ENCODE measurements around the gene ZBED2.

The ZBED2 gene

GRCh38 chr3:111613294-111613693 is 18.1 kb upstream of the ZBED2 start:
- H3K27me3 ChIP-seq (ENCODE audit: insufficient read depth, poor library complexity, severe bottlenecking), result no peaks in the 10 kb centered on the region

GRCh38 chr3:111610612-111611054 is 15.5 kb upstream of the ZBED2 start:
- Histone ChIP-seq H3K27me3 (ENCODE audit: insufficient read depth, poor library complexity, severe bottlenecking) (no peaks in the 10 kb centered on the region), H3K27ac (replicated peaks) (no peak overlapping the region), H3K4me3 (replicated peaks; ENCODE audit: insufficient read depth, low read length) (no peak overlapping the region)
- no peak for DNase-seq (ENCODE audit: low read depth in 1 of 2, low spot score in 1 of 2)
- TF ChIP-seq GABPA (IDR thresholded peaks at IDR 0.05; ENCODE audit: low read depth), result no peak
- no peak for TF ChIP-seq SPI1 (IDR thresholded peaks at IDR 0.05; ENCODE audit: borderline replicate concordance, low read depth)
- TF ChIP-seq CTCF (IDR thresholded peaks at IDR 0.05; ENCODE audit: insufficient read depth, low read length), result no peak
- no peak for TF ChIP-seq REST (IDR thresholded peaks at IDR 0.05; ENCODE audit: insufficient replicate concordance, low read depth)
- no peak for TF ChIP-seq POLR2AphosphoS5 (IDR thresholded peaks at IDR 0.05; ENCODE audit: low read depth)

More at GRCh38 chr3:111613294-111613693, 18.1 kb upstream of the ZBED2 start:
- no peak for TF ChIP-seq CTCF (IDR thresholded peaks at IDR 0.05; ENCODE audit: insufficient read depth, low read length)
- TF ChIP-seq SPI1 (IDR thresholded peaks at IDR 0.05; ENCODE audit: borderline replicate concordance, low read depth), result no peak
- TF ChIP-seq REST (IDR thresholded peaks at IDR 0.05; ENCODE audit: insufficient replicate concordance, low read depth), result no peak
- no peak for TF ChIP-seq GABPA (IDR thresholded peaks at IDR 0.05; ENCODE audit: low read depth)
- no peak for TF ChIP-seq POLR2AphosphoS5 (IDR thresholded peaks at IDR 0.05; ENCODE audit: low read depth)
- Histone ChIP-seq H3K27ac (replicated peaks) (no peak overlapping the region), H3K4me3 (replicated peaks; ENCODE audit: insufficient read depth, low read length) (no peak overlapping the region)
- no peak for DNase-seq (ENCODE audit: low read depth in 1 of 2, low spot score in 1 of 2)

- Histone ChIP-seq H3K27ac (replicated peaks) (no peak overlapping the region), H3K27me3 (ENCODE audit: insufficient read depth, poor library complexity, severe bottlenecking) (no peaks in the 10 kb centered on the region), H3K4me3 (replicated peaks; ENCODE audit: insufficient read depth, low read length) (no peak overlapping the region)
- TF ChIP-seq CTCF (IDR thresholded peaks at IDR 0.05; ENCODE audit: insufficient read depth, low read length) (no peak), GABPA (IDR thresholded peaks at IDR 0.05; ENCODE audit: low read depth) (no peak), REST (IDR thresholded peaks at IDR 0.05; ENCODE audit: insufficient replicate concordance, low read depth) (no peak)
- no peak for DNase-seq (ENCODE audit: low read depth in 1 of 2, low spot score in 1 of 2)
Measured at GRCh38 chr3:111610189-111610588, 15.0 kb upstream of the ZBED2 start.

Measured in HL-60 (cell line).